GM21447 (cell line): ENCODE data around the gene N4BP2L1.
"Not testable (repeated sequence)": the region's sequence is repeated elsewhere in the genome, so short reads cannot be mapped to it uniquely, and the experiment has no call there.

ENCODE experiments used
- ATAC-seq: cut with Tn5 transposase; IDR thresholded peaks from one replicate; pipeline ENCODE4 v1.9.1; 2021; ENCODE audit not compliant: unreplicated experiment

The N4BP2L1 gene

GRCh38 chr13:32391101-32391619, 36.8 kb downstream of the N4BP2L1 start:
- ATAC-seq, result no peak

- no peak for ATAC-seq
Measured at GRCh38 chr13:32390484-32390883, 37.4 kb downstream of the N4BP2L1 start.

GRCh38 chr13:32390048-32390447, 37.9 kb downstream of the N4BP2L1 start:
- peak; percentile 62 for ATAC-seq

DNA sequence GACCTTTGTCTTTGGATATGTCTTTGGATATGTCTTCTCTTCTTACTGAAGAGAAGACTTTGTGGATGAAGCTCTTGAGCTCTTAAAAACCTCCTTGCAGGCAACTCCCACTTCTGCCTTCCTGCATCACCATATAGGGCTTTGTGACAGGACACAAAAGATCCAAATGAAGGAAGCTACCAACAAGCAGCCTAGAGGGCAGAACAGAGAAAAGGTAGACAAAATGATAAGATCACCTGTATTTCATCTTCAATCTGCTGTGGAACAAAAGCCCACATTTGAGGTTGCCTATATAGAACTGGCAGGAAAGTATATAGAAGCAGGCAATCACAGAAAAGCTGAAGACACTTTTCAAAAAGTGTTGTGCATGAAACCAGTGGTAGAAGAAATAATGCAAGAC, 42.5 kb downstream of the N4BP2L1 start:
- no peak for ATAC-seq

DNA sequence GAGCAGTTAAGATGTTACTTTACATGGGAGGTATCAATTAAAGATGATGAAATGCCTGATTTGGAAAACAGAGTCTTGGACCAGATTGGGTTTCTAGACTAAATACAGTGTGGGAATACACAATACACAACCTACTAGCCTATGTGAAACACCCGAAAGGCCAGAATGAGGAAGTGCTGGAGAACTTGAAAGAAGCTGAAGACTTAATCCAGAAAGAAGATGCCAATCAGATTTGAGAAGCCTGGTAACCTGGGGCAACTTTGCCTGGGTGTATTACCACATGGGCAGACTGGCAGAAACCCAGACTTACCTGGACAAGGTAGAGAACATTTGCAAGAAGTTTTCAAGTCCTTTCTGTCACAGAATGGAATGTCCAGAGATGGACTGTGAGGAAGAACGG, 43.2 kb downstream of the N4BP2L1 start:
- ATAC-seq, result no peak

GRCh38 chr13:32383836-32384618, 43.9 kb downstream of the N4BP2L1 start:
- ATAC-seq, result no peak

DNA sequence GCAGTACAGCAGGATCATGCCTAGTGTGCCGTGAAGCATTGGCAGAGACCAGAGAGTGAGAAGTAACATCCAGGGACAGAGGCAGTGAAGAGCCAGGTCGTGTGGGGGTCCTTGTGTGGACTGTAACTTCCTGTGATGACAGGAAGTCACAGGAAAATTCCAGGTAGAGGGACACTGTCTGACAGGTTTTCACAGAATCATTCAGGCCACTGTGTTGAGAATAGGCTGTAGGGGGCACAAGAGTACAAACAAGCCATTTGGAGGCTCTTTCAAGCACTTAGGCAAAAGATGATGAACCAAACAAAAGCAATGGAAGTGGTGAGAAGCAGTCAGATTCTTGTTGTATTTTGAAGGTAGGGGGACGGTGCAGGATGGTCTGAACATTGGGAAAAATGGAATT, 46.4 kb downstream of the N4BP2L1 start:
- no peak for ATAC-seq

- no peak for ATAC-seq
Measured at GRCh38 chr13:32378012-32378411, 49.9 kb downstream of the N4BP2L1 start.

DNA sequence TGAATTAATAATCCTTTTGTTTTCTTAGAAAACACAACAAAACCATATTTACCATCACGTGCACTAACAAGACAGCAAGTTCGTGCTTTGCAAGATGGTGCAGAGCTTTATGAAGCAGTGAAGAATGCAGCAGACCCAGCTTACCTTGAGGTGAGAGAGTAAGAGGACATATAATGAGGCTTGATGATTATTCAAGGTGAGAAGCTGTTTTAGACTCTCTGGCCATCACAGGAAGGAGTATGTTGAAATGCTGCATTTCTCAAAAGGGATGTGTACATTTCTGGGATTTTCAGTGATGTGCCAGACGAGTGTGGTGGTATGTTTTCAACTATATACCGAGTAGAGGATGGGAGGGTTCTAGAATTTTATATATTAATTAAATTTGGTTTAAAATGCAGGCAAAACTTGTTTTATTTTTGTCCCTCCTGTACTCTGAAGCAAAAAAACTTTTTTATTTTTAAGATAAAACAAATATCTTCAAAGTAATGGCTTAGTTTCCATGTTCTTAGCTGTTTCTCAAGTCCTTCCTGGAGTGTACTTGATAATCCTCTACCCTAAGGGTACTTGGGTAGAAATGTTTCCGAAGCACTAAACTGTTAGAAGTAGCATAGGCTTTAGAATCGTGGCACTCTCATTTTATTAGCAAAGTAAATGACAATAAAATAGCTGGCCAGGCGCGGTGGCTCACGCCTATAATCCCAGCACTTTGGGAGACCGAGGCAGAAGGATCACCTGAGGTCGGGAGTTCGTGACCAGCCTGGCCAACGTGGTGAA, 51.1 kb downstream of the N4BP2L1 start:
- ATAC-seq, result no peak

- ATAC-seq, result no peak
Measured at GRCh38 chr13:32370805-32371204, 57.1 kb downstream of the N4BP2L1 start.

DNA sequence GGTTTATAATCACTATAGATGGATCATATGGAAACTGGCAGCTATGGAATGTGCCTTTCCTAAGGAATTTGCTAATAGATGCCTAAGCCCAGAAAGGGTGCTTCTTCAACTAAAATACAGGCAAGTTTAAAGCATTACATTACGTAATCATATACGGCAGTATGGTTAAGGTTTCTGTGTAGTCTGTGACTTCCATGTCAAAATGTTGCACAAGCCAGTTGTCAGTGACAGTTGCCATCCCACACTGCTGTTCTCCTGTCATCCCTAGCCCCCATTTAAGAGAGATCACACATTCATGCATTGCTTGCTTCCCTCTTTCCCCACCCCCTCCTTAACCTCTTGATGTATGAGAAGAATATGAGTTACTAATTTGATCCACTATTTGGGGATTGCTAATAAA, 65.4 kb downstream of the N4BP2L1 start:
- no peak for ATAC-seq

DNA sequence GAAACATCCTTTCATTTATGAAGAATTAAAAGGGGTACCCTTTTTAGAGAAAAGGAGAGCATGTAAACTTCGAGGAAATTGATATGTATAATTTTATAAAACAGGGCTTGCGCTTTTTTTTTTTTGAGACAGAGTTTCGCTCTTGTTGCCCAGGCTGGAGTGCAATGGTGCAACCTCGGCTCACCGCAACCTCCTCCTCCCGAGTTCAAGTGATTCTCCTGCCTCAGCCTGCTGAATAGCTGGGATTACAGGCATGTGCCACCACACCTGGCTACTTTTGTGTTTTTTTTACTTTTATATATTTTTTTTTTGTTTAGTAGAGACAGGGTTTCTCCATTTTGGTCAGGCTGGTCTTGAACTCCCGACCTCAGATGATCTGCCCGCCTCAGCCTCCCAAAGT, 72.0 kb downstream of the N4BP2L1 start:
- not testable (repeated sequence) for ATAC-seq

DNA sequence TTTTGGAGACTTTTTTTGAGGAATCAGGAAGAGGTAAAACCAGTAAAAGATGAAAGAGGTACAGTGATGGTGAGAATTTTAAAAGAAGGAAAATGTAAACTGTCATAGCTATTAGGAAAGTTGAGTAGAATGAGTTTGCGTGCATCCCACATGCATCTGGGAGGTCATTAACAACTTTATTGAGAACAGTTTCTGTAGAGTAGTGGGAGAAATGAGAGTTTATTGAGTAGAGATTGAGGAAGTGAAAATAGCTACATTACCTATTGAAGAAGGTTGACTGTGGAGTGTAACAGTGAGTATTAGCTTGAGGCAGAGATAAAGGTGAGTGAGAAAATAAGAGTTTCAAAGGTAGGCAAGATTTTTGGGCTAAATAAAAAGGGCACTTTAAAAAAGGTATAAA, 73.9 kb downstream of the N4BP2L1 start:
- no peak for ATAC-seq

GRCh38 chr13:32350839-32351441, 77.0 kb downstream of the N4BP2L1 start:
- ATAC-seq, result not testable (repeated sequence)
